Measurements from ENCODE around the gene PHLDA1. TPM values are rescaled to one million over a fixed set of nuclear protein-coding genes. Genes with fewer than 3 reads are reported as not detected.
"Not testable (repeated sequence)": the region's sequence is repeated elsewhere in the genome, so short reads cannot be mapped to it uniquely, and the experiment has no call there.

Gene PHLDA1
- total RNA-seq, 1 donor from 2014 or later = 40.3 TPM

- Histone ChIP-seq H3K4me1 (peaks cover 24% of the 10 kb centered on the region), H3K9me3 (no peaks in the 10 kb centered on the region), H3K27me3 (no peaks in the 10 kb centered on the region), H3K4me3 (no peak overlapping the region), H3K27ac (no peak overlapping the region), H3K36me3 (no peaks in the 10 kb centered on the region)
- intact Hi-C loops (cut with DNase I) = no loop called here
- no peak for TF ChIP-seq CTCF (IDR thresholded peaks at IDR 0.05)
- TF ChIP-seq POLR2AphosphoS5 (IDR thresholded peaks at IDR 0.05; ENCODE audit: insufficient read depth in 1 of 2, low read depth in 1 of 2) = no peak
- no peak for TF ChIP-seq POLR2A (IDR thresholded peaks at IDR 0.05)
- no peak for DNase-seq (ENCODE audit: extremely low spot score in 2 of 2)
These were observed 45.4 kb downstream of the PHLDA1 start for GRCh38 chr12:75986001-75986746.

GRCh38 chr12:75985566-75985965 lies 46.0 kb downstream of the PHLDA1 start:
- Histone ChIP-seq H3K27me3 (no peaks in the 10 kb centered on the region), H3K27ac (no peak overlapping the region), H3K36me3 (no peaks in the 10 kb centered on the region), H3K4me1 (peaks cover 25% of the 10 kb centered on the region), H3K9me3 (no peaks in the 10 kb centered on the region), H3K4me3 (no peak overlapping the region)
- TF ChIP-seq POLR2AphosphoS5 (IDR thresholded peaks at IDR 0.05; ENCODE audit: insufficient read depth in 1 of 2, low read depth in 1 of 2) (no peak), CTCF (IDR thresholded peaks at IDR 0.05) (no peak), POLR2A (IDR thresholded peaks at IDR 0.05) (no peak)
- DNase-seq (ENCODE audit: extremely low spot score in 2 of 2) = no peak
- intact Hi-C loops (cut with DNase I) = no loop called here

DNA sequence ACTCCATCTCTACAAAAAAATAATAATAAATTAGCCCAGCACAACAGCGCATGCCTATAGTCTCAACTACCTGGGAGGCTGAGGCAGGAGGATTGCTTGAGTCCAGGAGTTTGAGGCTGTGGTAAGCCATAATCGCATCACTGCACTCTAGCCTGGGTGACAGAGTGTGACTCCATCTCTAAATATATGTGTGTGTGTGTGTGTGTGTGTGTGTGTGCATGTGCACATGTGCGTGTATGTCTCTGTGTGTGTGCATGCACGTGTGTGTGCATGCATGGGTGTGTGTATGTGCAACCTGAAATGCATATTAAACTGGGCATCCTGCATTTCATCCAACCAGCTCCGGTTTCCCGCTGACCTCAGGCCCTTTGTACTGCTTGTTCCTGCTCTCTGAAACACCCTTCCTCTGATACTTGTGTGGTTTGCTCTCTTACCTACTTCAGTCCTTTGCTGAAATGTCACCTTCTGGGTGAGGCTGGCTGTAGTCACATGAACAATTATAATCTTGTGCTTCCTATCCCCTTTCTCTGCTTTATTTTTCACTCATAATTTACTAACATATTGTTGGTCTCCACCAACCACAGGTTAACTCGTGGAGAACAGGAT lies 46.9 kb downstream of the PHLDA1 start:
- Histone ChIP-seq H3K9me3 (no peaks in the 10 kb centered on the region), H3K36me3 (no peaks in the 10 kb centered on the region), H3K4me3 (no peak overlapping the region), H3K4me1 (peaks cover 25% of the 10 kb centered on the region), H3K27ac (no peak overlapping the region), H3K27me3 (no peaks in the 10 kb centered on the region)
- intact Hi-C loops (cut with DNase I) = no loop called here
- TF ChIP-seq CTCF (IDR thresholded peaks at IDR 0.05) (no peak), POLR2AphosphoS5 (IDR thresholded peaks at IDR 0.05; ENCODE audit: insufficient read depth in 1 of 2, low read depth in 1 of 2) (no peak), POLR2A (IDR thresholded peaks at IDR 0.05) (no peak)
- no peak for DNase-seq (ENCODE audit: extremely low spot score in 2 of 2)

GRCh38 chr12:75983851-75984250 lies 47.7 kb downstream of the PHLDA1 start:
- H3K27ac ChIP-seq; H3K4me3 ChIP-seq; DNase-seq (ENCODE audit: extremely low spot score in 2 of 2); intact Hi-C loops (cut with DNase I); H3K27me3 ChIP-seq; H3K36me3 ChIP-seq; H3K9me3 ChIP-seq: not testable (repeated sequence)
- H3K4me1 ChIP-seq = peaks cover 32% of the 10 kb centered on the region

DNA sequence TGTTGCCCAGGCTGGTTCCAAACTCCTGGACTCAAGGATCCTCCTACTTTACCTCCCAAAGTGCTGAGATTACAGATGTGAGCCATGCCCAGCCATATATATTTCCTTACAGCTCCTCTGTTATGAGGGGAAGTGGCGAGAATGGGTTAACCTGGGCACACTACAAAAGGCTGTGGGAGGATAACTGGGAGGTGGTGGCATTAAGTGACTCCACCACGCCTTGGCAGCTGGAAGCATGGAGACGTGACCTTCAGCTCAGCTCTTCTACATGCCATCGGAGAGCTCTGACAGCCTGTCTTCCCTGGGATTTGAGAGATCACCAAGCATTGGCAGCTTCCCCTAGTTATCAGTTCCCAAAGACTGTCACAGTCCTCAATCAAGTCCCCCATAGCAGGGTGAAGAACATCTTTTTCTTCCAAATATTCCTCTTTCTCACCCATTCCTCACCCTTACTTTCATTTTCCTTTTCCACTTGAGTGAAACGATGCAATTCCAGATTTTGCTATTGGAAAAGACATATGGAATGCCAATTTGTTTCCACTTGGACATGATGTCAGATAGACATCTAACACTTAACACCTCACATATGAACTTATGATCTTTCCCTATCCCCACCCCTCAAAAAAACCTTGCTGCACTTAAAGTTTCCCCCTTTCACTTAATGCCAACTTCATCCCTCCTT lies 48.5 kb downstream of the PHLDA1 start:
- Histone ChIP-seq H3K4me3 (peak overlapping the region; percentile 2 to 27), H3K36me3 (no peaks in the 10 kb centered on the region), H3K4me1 (peaks cover 40% of the 10 kb centered on the region), H3K9me3 (no peaks in the 10 kb centered on the region), H3K27ac (no peak overlapping the region), H3K27me3 (no peaks in the 10 kb centered on the region)
- intact Hi-C loops (cut with DNase I) = no loop called here
- DNase-seq (ENCODE audit: extremely low spot score in 2 of 2) = no peak
- no peak for TF ChIP-seq POLR2A (IDR thresholded peaks at IDR 0.05)
- no peak for TF ChIP-seq CTCF (IDR thresholded peaks at IDR 0.05)
- TF ChIP-seq POLR2AphosphoS5 (IDR thresholded peaks at IDR 0.05; ENCODE audit: insufficient read depth in 1 of 2, low read depth in 1 of 2) = no peak

Measured in vagina (tissue), 2 donors.